CD4-positive, alpha-beta memory T cell (primary cell): Measurements from ENCODE around the gene TIGAR. TPM values are rescaled to one million over a fixed set of nuclear protein-coding genes. Genes with fewer than 3 reads are reported as not detected.

Source experiments
- CTCF ChIA-PET: fragments of 350-600 bp; sonication (Branson Sonifier 250); formaldehyde crosslinking; loops from one replicate; lab custom pipeline; 2021; ENCODE audit warnings: inconsistent platforms; ENCODE audit not compliant: partially characterized antibody; lab: Charles Lee
- POLR2A ChIA-PET: fragments of 350-600 bp; sonication (Branson Sonifier 250); formaldehyde crosslinking; loops from one replicate; lab custom pipeline; 2021; ENCODE audit not compliant: partially characterized antibody; lab: Charles Lee
- DNase-seq, 5 donors: peaks; one replicate each; pipeline versions ENCODE4 v3.0.0 to v3.0.0-alpha.2; 2020 to 2022; ENCODE audit warnings: mixed read lengths in 1 of 5
- H3K27ac ChIP-seq: one replicate; pipeline ENCODE4 v1.7.0; 2013; ENCODE audit warnings: low read depth, low read length
- H3K27me3 ChIP-seq: 2 replicates; pipeline ENCODE4 v1.7.0; 2013; ENCODE audit warnings: mild to moderate bottlenecking, low read length, moderate library complexity; ENCODE audit not compliant: insufficient read depth
- H3K36me3 ChIP-seq: 2 replicates; pipeline ENCODE4 v1.7.0; 2013; ENCODE audit warnings: mild to moderate bottlenecking, low read length, moderate library complexity; ENCODE audit not compliant: insufficient read depth
- H3K4me1 ChIP-seq: 2 replicates; pipeline ENCODE4 v1.7.0; 2013; ENCODE audit warnings: mild to moderate bottlenecking, low read length, moderate library complexity; ENCODE audit not compliant: insufficient read depth
- H3K4me3 ChIP-seq, 2 donors: one replicate each; pipeline ENCODE4 v1.7.0; 2013; ENCODE audit warnings: low read length in 2 of 2, mild to moderate bottlenecking in 1 of 2
- H3K9me3 ChIP-seq, 2 donors: one replicate each; pipeline ENCODE4 v1.7.0; 2013; ENCODE audit warnings: low read length in 2 of 2, control low read depth in 1 of 2; ENCODE audit not compliant: control insufficient read depth in 1 of 2
- H3K27ac Mint-ChIP-seq, 7 donors: one replicate each; pipeline ENCODE4 v1.8.0; 2020 to 2021; ENCODE audit warnings: mixed read lengths in 7 of 7, mild to moderate bottlenecking in 6 of 7, inconsistent platforms in 3 of 7, moderate library complexity in 3 of 7
- H3K27me3 Mint-ChIP-seq, 2 donors: one replicate each; pipeline ENCODE4 v1.8.0; 2020 to 2021; ENCODE audit warnings: mixed read lengths in 2 of 2
- H3K36me3 Mint-ChIP-seq, 2 donors: one replicate each; pipeline ENCODE4 v1.8.0; 2020 to 2021; ENCODE audit warnings: mixed read lengths in 2 of 2, inconsistent platforms in 1 of 2, mild to moderate bottlenecking in 1 of 2
- H3K4me1 Mint-ChIP-seq, 4 donors: one replicate each; pipeline ENCODE4 v1.8.0; 2020 to 2021; ENCODE audit warnings: mixed read lengths in 4 of 4, mild to moderate bottlenecking in 1 of 4
- H3K4me3 Mint-ChIP-seq, 8 donors: one replicate each; pipeline ENCODE4 v1.8.0; 2020 to 2021; ENCODE audit warnings: mixed read lengths in 8 of 8, mild to moderate bottlenecking in 7 of 8, moderate library complexity in 6 of 8, inconsistent platforms in 3 of 8
- H3K9me3 Mint-ChIP-seq, 8 donors: one replicate each; pipeline ENCODE4 v1.8.0; 2020 to 2021; ENCODE audit warnings: mixed read lengths in 8 of 8, mild to moderate bottlenecking in 5 of 8, inconsistent platforms in 3 of 8, moderate library complexity in 1 of 8
- intact Hi-C: fragments of 100-400 bp; cut with micrococcal nuclease; formaldehyde crosslinking; loops from one replicate; pipeline ENCODE4 v1.15.1; 2023
- polyA plus RNA-seq, 2 donors: library from polyadenylated mRNA; unstranded; fragments of 300-500 nt; fragmentation: Illumina TruSeq; gene quantifications; one replicate each; pipeline ENCODE4 v1.2.3, GENCODE V29; 2021
- total RNA-seq, 2 experiments: library from RNA; stranded (reverse); gene quantifications; one replicate each; pipeline ENCODE4 v1.2.3, GENCODE V29; 2021

The TIGAR gene
- total and polyA plus RNA-seq, 4 experiments from 2014 or later = 1.9 to 17.3 (median 8.9) TPM

- ChIA-PET POLR2A (interaction anchor here (0.7 kb wide), 1 partner anchor 12 kb away, joined by 3 read pairs; no protein-coding TSS in a partner anchor), CTCF (no interaction called here)
- H3K4me1 Mint-ChIP-seq = peaks cover 6 to 24% (median 14%) of the 10 kb centered on the region in 4 donors
- H3K9me3 Mint-ChIP-seq = no peaks in the 10 kb centered on the region
- no peaks in the 10 kb centered on the region for H3K27me3 Mint-ChIP-seq
- DNase-seq = no peak
- Histone ChIP-seq H3K4me1 (no peaks in the 10 kb centered on the region), H3K27ac (no peak overlapping the region), H3K27me3 (no peaks in the 10 kb centered on the region), H3K9me3 (no peaks in the 10 kb centered on the region), H3K36me3 (peaks cover 6% of the 10 kb centered on the region), H3K4me3 (no peak overlapping the region)
- H3K27ac Mint-ChIP-seq = no peak overlapping the region
- intact Hi-C loops = no loop called here
- peaks cover 39 to 48% of the 10 kb centered on the region in 2 donors for H3K36me3 Mint-ChIP-seq
- H3K4me3 Mint-ChIP-seq = no peak overlapping the region
Measured at GRCh38 chr12:4331842-4332241, 10.8 kb downstream of the TIGAR start.

GRCh38 chr12:4346931-4347330 lies 25.9 kb downstream of the TIGAR start:
- peaks cover 39 to 45% of the 10 kb centered on the region in 2 donors for H3K36me3 Mint-ChIP-seq
- H3K36me3 ChIP-seq = no peaks in the 10 kb centered on the region
- H3K27me3 Mint-ChIP-seq = no peaks in the 10 kb centered on the region
- ChIA-PET CTCF (no interaction called here), POLR2A (no interaction called here)
- H3K4me3 Mint-ChIP-seq = no peak overlapping the region
- no peak overlapping the region for H3K27ac ChIP-seq
- H3K4me1 ChIP-seq = no peaks in the 10 kb centered on the region
- no peaks in the 10 kb centered on the region for H3K27me3 ChIP-seq
- peaks cover 0 to 2% (median 0%) of the 10 kb centered on the region in 4 donors for H3K4me1 Mint-ChIP-seq
- intact Hi-C loops = no loop called here
- DNase-seq = no peak
- no peak overlapping the region for H3K4me3 ChIP-seq
- peak overlapping the region in 2 of 7 donors; percentile 3 to 30 for H3K27ac Mint-ChIP-seq
- H3K9me3 ChIP-seq = no peaks in the 10 kb centered on the region
- H3K9me3 Mint-ChIP-seq = peaks cover 0 to 4% (median 0%) of the 10 kb centered on the region in 8 donors

GRCh38 chr12:4353785-4354208 lies 32.8 kb downstream of the TIGAR start:
- no peaks in the 10 kb centered on the region for H3K9me3 Mint-ChIP-seq

GRCh38 chr12:4355156-4356040 lies 34.4 kb downstream of the TIGAR start:
- Mint-ChIP-seq H3K9me3 (no peaks in the 10 kb centered on the region), H3K27me3 (no peaks in the 10 kb centered on the region), H3K36me3 (peaks cover 21 to 28% of the 10 kb centered on the region in 2 donors), H3K27ac (peak overlapping the region in 1 of 7 donors; percentile 13), H3K4me1 (peaks cover 3 to 7% (median 4%) of the 10 kb centered on the region in 4 donors), H3K4me3 (no peak overlapping the region)
- intact Hi-C loops = no loop called here
- Histone ChIP-seq H3K9me3 (no peaks in the 10 kb centered on the region), H3K4me3 (no peak overlapping the region), H3K4me1 (no peaks in the 10 kb centered on the region), H3K36me3 (peaks cover 6% of the 10 kb centered on the region), H3K27ac (no peak overlapping the region), H3K27me3 (no peaks in the 10 kb centered on the region)
- CTCF ChIA-PET = interaction anchor here (0.6 kb wide), 1 partner anchor 247 kb away, joined by 3 read pairs; no protein-coding TSS in a partner anchor
- POLR2A ChIA-PET = no interaction called here
- no peak for DNase-seq

More at GRCh38 chr12:4353785-4354208, 32.8 kb downstream of the TIGAR start:
- H3K9me3 ChIP-seq = no peaks in the 10 kb centered on the region
- Mint-ChIP-seq H3K4me3 (no peak overlapping the region), H3K36me3 (peaks cover 23 to 39% of the 10 kb centered on the region in 2 donors), H3K4me1 (peaks cover 3 to 7% (median 4%) of the 10 kb centered on the region in 4 donors), H3K27ac (peak overlapping the region in 5 of 7 donors; percentile 42 to 80 (median 59)), H3K27me3 (no peaks in the 10 kb centered on the region)
- ChIA-PET POLR2A (no interaction called here), CTCF (interaction anchor here (0.9 to 1.7 kb wide), 3 partner anchors 174 to 1053 kb away, joined by 3 to 9 read pairs (median 3); no protein-coding TSS in a partner anchor)
- no peak overlapping the region for H3K27ac ChIP-seq
- H3K4me1 ChIP-seq = no peaks in the 10 kb centered on the region
- intact Hi-C loops = loop anchor here (1.0 to 2.0 kb wide), 2 partner anchors 174 to 295 kb away; partner anchors contain the start of genes AKAP3 and NDUFA9
- peak; percentile 42 to 65 (median 53) for DNase-seq
- H3K27me3 ChIP-seq = no peaks in the 10 kb centered on the region
- H3K36me3 ChIP-seq = peaks cover 6% of the 10 kb centered on the region
- no peak overlapping the region for H3K4me3 ChIP-seq

- POLR2A ChIA-PET = no interaction called here
- Mint-ChIP-seq H3K27ac (peak overlapping the region in 1 of 7 donors; percentile 13), H3K4me1 (peaks cover 3 to 7% (median 4%) of the 10 kb centered on the region in 4 donors), H3K4me3 (no peak overlapping the region), H3K27me3 (no peaks in the 10 kb centered on the region), H3K36me3 (peaks cover 17 to 24% of the 10 kb centered on the region in 2 donors), H3K9me3 (no peaks in the 10 kb centered on the region)
- H3K27me3 ChIP-seq = no peaks in the 10 kb centered on the region
- peak in 4 of 5 donors; percentile 5 to 40 (median 14) for DNase-seq
- no peaks in the 10 kb centered on the region for H3K9me3 ChIP-seq
- intact Hi-C loops = no loop called here
- no peak overlapping the region for H3K4me3 ChIP-seq
- no peaks in the 10 kb centered on the region for H3K4me1 ChIP-seq
- peaks cover 6% of the 10 kb centered on the region for H3K36me3 ChIP-seq
- no peak overlapping the region for H3K27ac ChIP-seq
- CTCF ChIA-PET = no interaction called here
Measured at GRCh38 chr12:4356041-4356327, 35.0 kb downstream of the TIGAR start.

- no peaks in the 10 kb centered on the region for H3K36me3 Mint-ChIP-seq
- no peak overlapping the region for H3K27ac Mint-ChIP-seq
- Histone ChIP-seq H3K4me1 (no peaks in the 10 kb centered on the region), H3K27me3 (no peaks in the 10 kb centered on the region), H3K4me3 (no peak overlapping the region), H3K9me3 (no peaks in the 10 kb centered on the region), H3K27ac (no peak overlapping the region), H3K36me3 (no peaks in the 10 kb centered on the region)
- CTCF ChIA-PET = no interaction called here
- H3K9me3 Mint-ChIP-seq = no peaks in the 10 kb centered on the region
- intact Hi-C loops = no loop called here
- no peak for DNase-seq
- peaks cover 10 to 11% of the 10 kb centered on the region in 2 donors for H3K27me3 Mint-ChIP-seq
- no peaks in the 10 kb centered on the region for H3K4me1 Mint-ChIP-seq
- POLR2A ChIA-PET = no interaction called here
- no peak overlapping the region for H3K4me3 Mint-ChIP-seq
Measured at GRCh38 chr12:4366090-4366489, 45.1 kb downstream of the TIGAR start.

- intact Hi-C loops = no loop called here
- no peak for DNase-seq
- POLR2A ChIA-PET = no interaction called here
- Mint-ChIP-seq H3K4me1 (no peaks in the 10 kb centered on the region), H3K27me3 (peaks cover 15 to 21% of the 10 kb centered on the region in 2 donors), H3K9me3 (peaks cover 0 to 2% (median 0%) of the 10 kb centered on the region in 8 donors), H3K4me3 (no peak overlapping the region), H3K27ac (no peak overlapping the region), H3K36me3 (no peaks in the 10 kb centered on the region)
- Histone ChIP-seq H3K4me1 (no peaks in the 10 kb centered on the region), H3K4me3 (no peak overlapping the region), H3K9me3 (no peaks in the 10 kb centered on the region), H3K27me3 (no peaks in the 10 kb centered on the region), H3K36me3 (no peaks in the 10 kb centered on the region), H3K27ac (no peak overlapping the region)
- CTCF ChIA-PET = interaction anchor here (1.2 kb wide), 1 partner anchor 392 kb away, joined by 3 read pairs; no protein-coding TSS in a partner anchor
Measured at GRCh38 chr12:4369548-4369947, 48.5 kb downstream of the TIGAR start.
